Activated T-cell treated with anti-CD3 and anti-CD28 coated beads, Interleukin-2, amount 50 U/mL, for 72 hours (primary cell): Measurements from ENCODE around the gene WBP4. TPM values are rescaled to one million over a fixed set of nuclear protein-coding genes. Genes with fewer than 3 reads are reported as not detected.
"Not testable (repeated sequence)": the region's sequence is repeated elsewhere in the genome, so short reads cannot be mapped to it uniquely, and the experiment has no call there.

Experiments used
- ATAC-seq, 2 donors: fragments of 150-1000 bp; cut with Tn5 transposase; replicated peaks in 1 of 2; 2 replicates each; pipeline ENCODE4 v1.10.0; 2021; ENCODE audit warnings: moderate library complexity in 2 of 2, mild to moderate bottlenecking in 1 of 2
- DNase-seq, 2 donors: peaks; one replicate each; pipeline ENCODE4 v3.0.0; 2021 to 2022; ENCODE audit warnings: mixed read lengths in 1 of 2
- H3K27ac Mint-ChIP-seq: one replicate; pipeline ENCODE4 v1.8.0; 2022; ENCODE audit warnings: mild to moderate bottlenecking, moderate library complexity, mixed read lengths
- H3K27me3 Mint-ChIP-seq: one replicate; pipeline ENCODE4 v1.8.0; 2022; ENCODE audit warnings: low read depth, mixed read lengths
- H3K36me3 Mint-ChIP-seq, 2 donors: one replicate each; pipeline ENCODE4 v1.8.0; 2022; ENCODE audit warnings: mixed read lengths in 2 of 2, mild to moderate bottlenecking in 1 of 2; ENCODE audit not compliant: insufficient read depth in 2 of 2
- H3K4me1 Mint-ChIP-seq: one replicate; pipeline ENCODE4 v1.8.0; 2022; ENCODE audit warnings: low read depth, mixed read lengths
- H3K4me3 Mint-ChIP-seq, 2 donors: one replicate each; pipeline ENCODE4 v1.8.0; 2022; ENCODE audit warnings: mild to moderate bottlenecking in 2 of 2, mixed read lengths in 2 of 2, moderate library complexity in 2 of 2
- H3K9me3 Mint-ChIP-seq, 2 donors: one replicate each; pipeline ENCODE4 v1.8.0; 2022; ENCODE audit warnings: mixed read lengths in 2 of 2
- total RNA-seq, 2 donors: library from RNA; stranded (reverse); gene quantifications; one replicate each; pipeline ENCODE4 v1.2.3, GENCODE V29; 2022

The WBP4 gene
- total RNA-seq, 2 donors from 2014 or later = 9.9 to 12.1 TPM

DNA sequence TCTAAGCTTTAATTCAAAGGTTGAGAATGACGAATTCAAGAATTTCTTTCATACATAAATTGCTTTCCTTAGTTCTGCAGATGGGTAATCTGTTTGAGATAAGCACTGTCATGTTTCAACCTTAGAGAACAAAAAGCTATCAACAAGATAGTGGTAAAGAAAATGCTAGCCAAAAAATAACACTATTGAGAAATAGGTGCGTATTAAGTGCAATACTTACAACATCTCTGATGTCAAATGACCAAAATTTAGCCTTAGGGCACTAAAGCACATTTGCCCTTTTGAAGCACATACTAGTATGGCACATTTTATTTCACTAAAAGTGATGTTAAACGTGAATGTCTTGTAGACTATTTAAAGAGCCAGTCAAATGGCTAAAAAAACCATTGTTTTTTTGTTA, 66.4 kb downstream of the WBP4 start:
- H3K4me1 Mint-ChIP-seq = peaks cover 28% of the 10 kb centered on the region
- peaks cover 2 to 7% of the 10 kb centered on the region in 2 donors for H3K36me3 Mint-ChIP-seq
- no peaks in the 10 kb centered on the region for H3K9me3 Mint-ChIP-seq
- DNase-seq = no peak
- no peaks in the 10 kb centered on the region for H3K27me3 Mint-ChIP-seq
- H3K27ac Mint-ChIP-seq = no peak overlapping the region
- no peak for ATAC-seq
- H3K4me3 Mint-ChIP-seq = no peak overlapping the region

DNA sequence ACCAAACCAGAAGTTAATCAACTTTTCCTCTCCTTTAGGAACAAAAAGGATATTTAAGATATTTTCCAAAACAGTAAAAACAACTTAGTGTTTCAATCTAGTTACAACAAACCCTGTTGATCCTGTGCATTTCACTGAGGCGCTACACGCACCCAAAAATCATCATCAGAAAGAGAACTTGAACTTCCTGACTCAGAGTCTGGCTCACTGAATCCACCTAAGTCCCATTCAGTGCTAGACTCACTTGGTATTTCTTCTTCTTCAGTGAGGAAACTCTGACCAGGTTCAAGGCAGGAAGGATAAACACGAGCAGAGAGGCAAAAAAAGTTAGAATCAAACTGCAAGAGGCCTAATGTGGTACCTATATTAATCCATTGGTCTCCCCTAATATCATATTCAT, 69.0 kb downstream of the WBP4 start:
- DNase-seq (peak in 1 of 2 donors; percentile 9), ATAC-seq (no peak)
- H3K27ac Mint-ChIP-seq = peak overlapping the region; percentile 76
- H3K9me3 Mint-ChIP-seq = no peaks in the 10 kb centered on the region
- peaks cover 40% of the 10 kb centered on the region for H3K4me1 Mint-ChIP-seq
- H3K4me3 Mint-ChIP-seq = peak overlapping the region; percentile 90 to 98
- H3K36me3 Mint-ChIP-seq = peaks cover 7 to 12% of the 10 kb centered on the region in 2 donors
- no peaks in the 10 kb centered on the region for H3K27me3 Mint-ChIP-seq

DNA sequence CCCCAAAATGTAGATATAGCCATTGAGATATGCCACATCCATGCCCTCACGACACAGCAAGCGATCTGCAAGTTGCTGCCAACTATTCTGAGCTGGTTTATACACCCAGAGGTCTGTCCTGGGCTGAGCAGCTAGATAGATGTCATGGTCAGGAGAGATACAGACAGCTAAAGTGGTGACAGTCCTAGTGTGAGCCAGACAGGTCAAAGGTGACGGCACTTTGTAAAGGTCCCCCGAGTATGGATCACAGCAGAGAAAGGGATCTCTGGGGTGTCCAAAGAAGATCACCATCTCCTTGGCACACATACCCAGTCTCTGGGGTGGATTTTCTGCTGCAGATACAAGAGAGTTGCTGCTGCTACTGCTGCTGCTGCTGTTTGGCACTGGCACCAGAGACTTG, 69.9 kb downstream of the WBP4 start:
- Mint-ChIP-seq H3K36me3 (peaks cover 7 to 10% of the 10 kb centered on the region in 2 donors), H3K4me3 (peak overlapping the region; percentile 90 to 98), H3K4me1 (peaks cover 40% of the 10 kb centered on the region)
- ATAC-seq, H3K27ac Mint-ChIP-seq, DNase-seq, H3K9me3 Mint-ChIP-seq, H3K27me3 Mint-ChIP-seq: not testable (repeated sequence)

DNA sequence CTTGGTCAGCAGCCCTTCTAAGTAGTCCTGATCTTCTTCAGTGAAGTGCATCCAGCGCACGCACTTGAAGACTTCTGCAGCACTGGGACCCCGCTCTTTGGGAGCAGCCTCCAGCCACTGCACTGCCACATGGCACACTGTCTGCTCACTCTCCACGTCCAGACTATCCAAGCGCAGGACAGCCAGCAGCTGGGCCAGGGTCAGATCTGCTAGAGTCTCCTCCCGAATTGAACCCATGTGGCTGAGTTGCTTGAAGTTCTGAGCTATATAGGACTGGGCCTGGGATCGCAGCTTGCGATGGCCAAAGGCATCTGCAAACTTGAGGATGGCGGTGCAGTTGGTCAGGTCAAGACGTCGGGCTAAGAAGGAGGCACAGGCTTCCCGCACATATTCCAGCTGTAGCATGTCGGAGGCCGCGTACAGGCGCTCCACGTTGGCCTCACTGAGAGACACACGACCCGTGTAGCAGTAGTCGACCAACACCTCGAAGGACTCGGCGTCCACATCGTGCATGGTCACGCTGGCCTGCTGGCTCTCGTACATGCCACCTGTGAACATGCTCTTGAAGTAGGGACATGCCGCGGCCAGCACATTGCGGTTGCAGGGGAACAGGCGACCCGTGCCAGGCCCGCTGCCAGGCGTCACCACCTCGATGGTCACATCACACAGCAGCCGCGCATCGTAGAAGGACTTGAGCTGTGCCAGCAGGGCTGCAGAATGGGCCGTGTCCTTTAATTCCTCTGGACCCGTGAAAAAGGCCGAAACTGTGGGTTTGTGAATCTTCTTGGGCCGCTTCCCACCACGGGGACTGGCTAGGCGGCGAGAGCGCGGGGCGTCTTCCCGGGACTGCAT, 70.6 kb downstream of the WBP4 start:
- Mint-ChIP-seq H3K4me1 (peaks cover 40% of the 10 kb centered on the region), H3K27ac (peak overlapping the region; percentile 99), H3K4me3 (peak overlapping the region; percentile 90 to 98)
- ATAC-seq (peak; percentile 14 to 25), DNase-seq (peak in 1 of 2 donors; percentile 8)
- not testable (repeated sequence) for H3K36me3 Mint-ChIP-seq, H3K9me3 Mint-ChIP-seq, H3K27me3 Mint-ChIP-seq

DNA sequence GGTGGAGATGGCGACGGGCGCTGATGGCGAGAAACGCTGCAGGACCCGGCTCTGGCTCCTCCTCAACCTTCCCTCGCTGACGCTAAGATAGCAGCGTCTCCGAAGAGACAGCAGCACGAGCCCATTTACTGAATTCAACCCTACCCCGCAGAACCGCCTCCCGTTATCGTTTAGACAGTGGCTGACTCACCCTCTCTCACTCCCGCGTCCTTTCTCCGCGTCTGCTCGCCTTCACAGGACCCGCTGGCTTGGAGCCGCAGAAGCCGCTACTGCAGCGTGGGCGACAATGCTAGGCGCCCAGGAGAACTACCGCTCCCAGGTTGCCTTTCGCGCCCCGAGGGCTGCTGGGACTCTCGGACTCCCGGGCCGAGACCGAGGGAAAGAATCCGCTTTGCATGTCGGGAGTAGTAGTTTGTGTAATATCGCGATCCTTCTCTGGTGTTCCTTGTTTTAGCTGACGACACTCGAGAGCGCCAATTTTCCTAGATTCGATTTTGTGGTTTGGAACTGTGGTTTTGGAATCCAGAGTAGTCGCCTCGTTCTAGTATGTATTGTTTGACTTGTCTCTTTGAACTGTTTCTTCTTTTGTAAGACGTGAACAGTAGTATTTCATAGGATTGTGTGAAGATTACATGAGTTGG, 71.3 kb downstream of the WBP4 start, which contains the start of gene KBTBD6:
TSS of gene KBTBD6 (minus strand) at position 291 of the 641 bp plus-strand sequence. CDS start 291 bp downstream, outside the sequence.
- DNase-seq = peak; percentile 93 to 98
- H3K27me3 Mint-ChIP-seq = no peaks in the 10 kb centered on the region
- H3K4me1 Mint-ChIP-seq = peaks cover 44% of the 10 kb centered on the region
- peaks cover 5 to 6% of the 10 kb centered on the region in 2 donors for H3K36me3 Mint-ChIP-seq
- no peaks in the 10 kb centered on the region for H3K9me3 Mint-ChIP-seq
- peak within 1 kb of the TSS; percentile 90 to 98 for H3K4me3 Mint-ChIP-seq
- H3K27ac Mint-ChIP-seq = peak within 1 kb of the TSS; percentile 99
- peak; percentile 96 to 97 for ATAC-seq

Other genes starting within 250 kb of the WBP4 start
- gene ELF1, start 42.2 kb upstream of the WBP4 start, total RNA-seq = 100 to 1,000 TPM; 106 to 117 TPM
- 1 to 10 TPM; 3.9 TPM for gene KBTBD6, start 71.3 kb downstream of the WBP4 start, total RNA-seq
- gene KBTBD7, start 133.1 kb downstream of the WBP4 start, total RNA-seq = 1 to 10 TPM; 4.2 to 4.6 TPM
- 10 to 100 TPM; 24.2 to 30.3 TPM for gene MTRF1, start 202.1 kb downstream of the WBP4 start, total RNA-seq
- gene NAA16, start 249.8 kb downstream of the WBP4 start, total RNA-seq = 10 to 100 TPM; 16.5 to 27.3 TPM